Neural progenitor cell (in vitro differentiated cells): ENCODE results near the gene WDR45. TPM values are rescaled to one million over a fixed set of nuclear protein-coding genes. Genes with fewer than 3 reads are reported as not detected.

ENCODE experiments used
- DNase-seq: peaks from one replicate; pipeline ENCODE4 v3.0.0-alpha.2; 2016; ENCODE audit warnings: low spot score
- H2AFZ ChIP-seq: fragments of 200-600 bp; sonication (generic); replicated peaks from 2 replicates; pipeline ENCODE4 v1.6.1; 2016; ENCODE audit warnings: antibody characterized with exemption
- H3F3A ChIP-seq: fragments of 200-600 bp; sonication (generic); 2 replicates; pipeline ENCODE4 v1.6.1; 2016; ENCODE audit warnings: antibody characterized with exemption, low read depth
- H3K27ac ChIP-seq: fragments of 200-600 bp; sonication (generic); 2 replicates; pipeline ENCODE4 v1.5.1; 2016; ENCODE audit warnings: mild to moderate bottlenecking
- H3K27me3 ChIP-seq: fragments of 200-600 bp; sonication (generic); 2 replicates; pipeline ENCODE4 v1.6.1; 2016; ENCODE audit warnings: mild to moderate bottlenecking, moderate library complexity
- H3K36me3 ChIP-seq: fragments of 200-600 bp; sonication (generic); 2 replicates; pipeline ENCODE4 v1.5.1; 2016
- H3K4me1 ChIP-seq: fragments of 200-600 bp; sonication (generic); 2 replicates; pipeline ENCODE4 v1.6.1; 2016; ENCODE audit warnings: mixed run types
- H3K4me2 ChIP-seq: fragments of 200-600 bp; sonication (generic); 2 replicates; pipeline ENCODE4 v1.6.1; 2016
- H3K4me3 ChIP-seq: fragments of 200-600 bp; sonication (generic); 2 replicates; pipeline ENCODE4 v1.5.1; 2016
- H3K79me2 ChIP-seq: fragments of 200-600 bp; sonication (generic); 2 replicates; pipeline ENCODE4 v1.6.1; 2016; ENCODE audit warnings: low read depth
- H3K9ac ChIP-seq: fragments of 200-600 bp; sonication (generic); 2 replicates; pipeline ENCODE4 v1.6.1; 2016
- H3K9me3 ChIP-seq: fragments of 200-600 bp; sonication (generic); 2 replicates; pipeline ENCODE4 v1.5.1; 2016; ENCODE audit warnings: low read depth
- H4K20me1 ChIP-seq: fragments of 200-600 bp; sonication (generic); 2 replicates; pipeline ENCODE4 v1.6.1; 2016; ENCODE audit warnings: low read depth
- H3K27ac Mint-ChIP-seq: 3 replicates; pipeline ENCODE4 v1.8.0; 2021; ENCODE audit warnings: mixed read lengths
- H3K27me3 Mint-ChIP-seq: 2 replicates; pipeline ENCODE4 v1.8.0; 2022; ENCODE audit warnings: low read depth, mild to moderate bottlenecking, inconsistent platforms, moderate library complexity, mixed read lengths; ENCODE audit not compliant: insufficient read depth
- H3K36me3 Mint-ChIP-seq: 3 replicates; pipeline ENCODE4 v1.8.0; 2021; ENCODE audit warnings: mixed read lengths
- H3K4me1 Mint-ChIP-seq: 3 replicates; pipeline ENCODE4 v1.8.0; 2021; ENCODE audit warnings: mixed read lengths
- H3K4me3 Mint-ChIP-seq: 3 replicates; pipeline ENCODE4 v1.8.0; 2021; ENCODE audit warnings: mild to moderate bottlenecking, moderate library complexity, mixed read lengths
- H3K9me3 Mint-ChIP-seq: 3 replicates; pipeline ENCODE4 v1.8.0; 2020; ENCODE audit warnings: mixed read lengths
- CTCF ChIP-seq: fragments of 200-600 bp; sonication (generic); IDR thresholded peaks from 2 replicates; pipeline ENCODE4 v1.5.1; 2017; ENCODE audit warnings: antibody characterized with exemption, mild to moderate bottlenecking
- EZH2 ChIP-seq: fragments of 200-600 bp; sonication (generic); IDR thresholded peaks from 2 replicates; pipeline ENCODE4 v1.6.1; 2017; ENCODE audit warnings: antibody characterized with exemption, mild to moderate bottlenecking, moderate library complexity
- EZH2phosphoT487 ChIP-seq: fragments of 200-600 bp; sonication (generic); IDR thresholded peaks from 2 replicates; pipeline ENCODE4 v1.6.1; 2017; ENCODE audit warnings: antibody characterized with exemption
- total RNA-seq: library from RNA; depleted of rRNA; stranded (reverse); fragments of >200 nt; gene quantifications from 2 replicates; pipeline ENCODE4 v1.2.3, GENCODE V29; 2015; ENCODE audit warnings: low replicate concordance

WDR45 gene
- total RNA-seq, 1 donor from 2014 or later, result 19.7 TPM

GRCh38 chrX:49116076-49116475 lies 36.4 kb upstream of the WDR45 start:
- no peaks in the 10 kb centered on the region for H4K20me1 ChIP-seq
- H3K4me3 ChIP-seq, result no peak overlapping the region
- no peak for DNase-seq
- no peaks in the 10 kb centered on the region for H3K9me3 ChIP-seq
- Mint-ChIP-seq H3K4me1 (peaks cover 5% of the 10 kb centered on the region), H3K9me3 (peaks cover 9% of the 10 kb centered on the region), H3K27me3 (peaks cover 7% of the 10 kb centered on the region), H3K4me3 (no peak overlapping the region), H3K36me3 (peaks cover 22% of the 10 kb centered on the region), H3K27ac (no peak overlapping the region)
- no peaks in the 10 kb centered on the region for H3K36me3 ChIP-seq
- TF ChIP-seq EZH2 (no peak), CTCF (no peak), EZH2phosphoT487 (no peak)
- no peaks in the 10 kb centered on the region for H3K27me3 ChIP-seq
- H2AFZ ChIP-seq, result no peak overlapping the region
- H3K27ac ChIP-seq, result no peak overlapping the region
- H3K4me2 ChIP-seq, result no peak overlapping the region
- no peaks in the 10 kb centered on the region for H3K4me1 ChIP-seq
- H3K79me2 ChIP-seq, result no peaks in the 10 kb centered on the region
- no peak overlapping the region for H3K9ac ChIP-seq
- H3F3A ChIP-seq, result no peaks in the 10 kb centered on the region

DNA sequence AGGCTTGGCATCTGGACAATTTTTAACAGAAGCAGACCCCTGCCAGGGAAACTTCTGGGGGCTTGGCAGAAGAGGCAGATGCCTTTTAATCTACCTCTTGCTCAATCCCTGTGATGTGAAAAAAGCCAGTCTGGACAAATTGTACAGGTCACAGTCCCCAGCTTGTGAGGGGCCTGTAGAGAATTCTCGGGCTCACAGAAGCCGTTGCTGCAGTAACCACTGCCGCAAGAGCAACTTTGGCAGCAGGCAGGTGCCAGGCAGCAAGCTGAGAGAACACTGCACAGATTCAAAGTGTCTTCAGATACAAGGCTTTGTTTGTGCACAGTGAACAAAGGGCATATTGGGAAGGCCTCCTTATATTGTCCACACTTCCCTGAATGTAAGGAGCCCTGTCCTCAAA lies 32.1 kb upstream of the WDR45 start:
- H3K9me3 Mint-ChIP-seq, result peaks cover 3% of the 10 kb centered on the region
- H3K4me2 ChIP-seq, result no peak overlapping the region

DNA sequence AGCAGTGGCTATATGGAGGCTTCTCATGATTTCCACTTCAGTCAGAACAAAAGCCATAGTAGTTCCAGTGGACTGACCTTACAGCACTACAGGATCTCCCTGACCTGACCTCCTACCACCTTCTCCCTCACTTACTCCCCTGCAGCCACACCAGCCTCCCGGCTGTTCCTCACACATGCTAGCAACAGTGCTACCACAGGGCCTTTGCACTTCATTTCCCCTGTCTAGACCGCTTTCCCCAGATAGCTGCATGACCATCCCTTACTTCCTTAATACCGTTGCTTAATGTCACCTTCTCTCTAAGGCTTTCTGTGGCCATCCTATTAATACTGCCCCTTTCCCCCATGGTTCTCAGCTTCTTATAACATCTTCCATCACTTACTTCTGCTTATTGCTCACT lies 30.7 kb upstream of the WDR45 start:
- H3K4me3 ChIP-seq, result no peak overlapping the region
- H3K4me2 ChIP-seq, result no peak overlapping the region
- H4K20me1 ChIP-seq, result no peaks in the 10 kb centered on the region
- no peaks in the 10 kb centered on the region for H3K9me3 ChIP-seq
- Mint-ChIP-seq H3K9me3 (peaks cover 3% of the 10 kb centered on the region), H3K4me1 (peaks cover 5% of the 10 kb centered on the region), H3K27ac (no peak overlapping the region), H3K27me3 (peaks cover 4% of the 10 kb centered on the region), H3K4me3 (no peak overlapping the region), H3K36me3 (peaks cover 4% of the 10 kb centered on the region)
- no peaks in the 10 kb centered on the region for H3K4me1 ChIP-seq
- H3K27me3 ChIP-seq, result no peaks in the 10 kb centered on the region
- no peak overlapping the region for H2AFZ ChIP-seq
- H3K27ac ChIP-seq, result no peak overlapping the region
- no peaks in the 10 kb centered on the region for H3K36me3 ChIP-seq
- no peak overlapping the region for H3K9ac ChIP-seq
- H3F3A ChIP-seq, result no peaks in the 10 kb centered on the region
- H3K79me2 ChIP-seq, result no peaks in the 10 kb centered on the region
- TF ChIP-seq EZH2, result no peak
- no peak for TF ChIP-seq CTCF
- no peak for TF ChIP-seq EZH2phosphoT487
- no peak for DNase-seq

More for the DNA sequence above, 32.1 kb upstream of the WDR45 start:
- peaks cover 5% of the 10 kb centered on the region for H3K4me1 Mint-ChIP-seq
- Histone ChIP-seq H3K27ac (no peak overlapping the region), H3K79me2 (no peaks in the 10 kb centered on the region), H3K4me3 (no peak overlapping the region), H3K36me3 (no peaks in the 10 kb centered on the region), H3F3A (no peaks in the 10 kb centered on the region), H2AFZ (no peak overlapping the region), H3K9ac (no peak overlapping the region), H3K4me1 (no peaks in the 10 kb centered on the region), H3K27me3 (no peaks in the 10 kb centered on the region), H3K9me3 (no peaks in the 10 kb centered on the region), H4K20me1 (no peaks in the 10 kb centered on the region)
- H3K27ac Mint-ChIP-seq, result peak overlapping the region; percentile 89
- no peak for DNase-seq
- peaks cover 7% of the 10 kb centered on the region for H3K27me3 Mint-ChIP-seq
- no peak overlapping the region for H3K4me3 Mint-ChIP-seq
- no peak for TF ChIP-seq EZH2phosphoT487
- no peak for TF ChIP-seq CTCF
- no peak for TF ChIP-seq EZH2
- H3K36me3 Mint-ChIP-seq, result peaks cover 17% of the 10 kb centered on the region

GRCh38 chrX:49108641-49109040 lies 29.0 kb upstream of the WDR45 start:
- no peak overlapping the region for H3K27ac Mint-ChIP-seq

More at GRCh38 chrX:49108641-49109040, 29.0 kb upstream of the WDR45 start:
- H3K9me3 ChIP-seq, result no peaks in the 10 kb centered on the region
- H3K27me3 ChIP-seq, result no peaks in the 10 kb centered on the region
- H3K4me1 ChIP-seq, result no peaks in the 10 kb centered on the region
- no peak for DNase-seq
- no peaks in the 10 kb centered on the region for H3F3A ChIP-seq
- no peak overlapping the region for H3K4me3 Mint-ChIP-seq
- peaks cover 4% of the 10 kb centered on the region for H3K9me3 Mint-ChIP-seq
- H3K9ac ChIP-seq, result no peak overlapping the region
- no peak overlapping the region for H3K4me3 ChIP-seq
- H3K4me1 Mint-ChIP-seq, result peaks cover 5% of the 10 kb centered on the region
- peaks cover 6% of the 10 kb centered on the region for H3K27me3 Mint-ChIP-seq
- no peak overlapping the region for H2AFZ ChIP-seq
- H3K4me2 ChIP-seq, result no peak overlapping the region
- TF ChIP-seq EZH2phosphoT487 (no peak), CTCF (no peak), EZH2 (no peak)
- H3K36me3 ChIP-seq, result no peaks in the 10 kb centered on the region
- no peak overlapping the region for H3K27ac ChIP-seq
- no peaks in the 10 kb centered on the region for H3K79me2 ChIP-seq
- H4K20me1 ChIP-seq, result no peaks in the 10 kb centered on the region
- peaks cover 4% of the 10 kb centered on the region for H3K36me3 Mint-ChIP-seq
